ENCODE results near the gene KCNJ5. TPM values are rescaled to one million over a fixed set of nuclear protein-coding genes. Genes with fewer than 3 reads are reported as not detected.

Gene KCNJ5
- total RNA-seq, 8 experiments from 2014 or later: 0.15 to 3.6 (median 1.2) TPM; not detected in 1

- H3K4me3 ChIP-seq: no peak overlapping the region
- H3K4me1 ChIP-seq (replicated peaks in 1 of 2): peaks cover 39 to 40% of the 10 kb centered on the region in 2 donors
- WGBS, 10 experiments: 17 to 81% (median 43%) methylated on average over 1 to 6 of the region's 29 CpGs; no CpG with 5 or more reads in 6 of the 10 experiments
- in situ Hi-C loops (cut with MboI; ENCODE audit: low pct_unique_long_range_greater_than_20kb in 2 of 9, low sequenced_read_pairs in 9 of 9, unreplicated experiment in 9 of 9): no loop called here
- peak in 3 of 8 experiments; percentile 30 to 48 (median 30) for ATAC-seq (replicated peaks in 6 of 8)
- peak overlapping the region in 1 of 2 donors; percentile 21 for H3K27ac ChIP-seq
Measured at GRCh38 chr11:128901653-128902514, 10.7 kb downstream of the KCNJ5 start.

GRCh38 chr11:128902515-128903066 lies 11.4 kb downstream of the KCNJ5 start:
- Histone ChIP-seq H3K4me3 (no peak overlapping the region), H3K4me1 (replicated peaks in 1 of 2) (peaks cover 39 to 40% of the 10 kb centered on the region in 2 donors), H3K27ac (no peak overlapping the region)
- WGBS, 10 experiments: 0 to 100% (median 60%) methylated on average over 1 to 6 of the region's 10 CpGs; no CpG with 5 or more reads in 3 of the 10 experiments
- no peak for ATAC-seq (replicated peaks in 6 of 8)
- in situ Hi-C loops (cut with MboI; ENCODE audit: low pct_unique_long_range_greater_than_20kb in 2 of 9, low sequenced_read_pairs in 9 of 9, unreplicated experiment in 9 of 9): no loop called here

GRCh38 chr11:128903248-128904061 lies 12.3 kb downstream of the KCNJ5 start:
- Histone ChIP-seq H3K4me3 (no peak overlapping the region), H3K27ac (no peak overlapping the region), H3K4me1 (replicated peaks in 1 of 2) (peaks cover 39 to 40% of the 10 kb centered on the region in 2 donors)
- 0 to 72% (median 33%) methylated on average over 1 to 11 of the region's 17 CpGs; no CpG with 5 or more reads in 4 of the 10 experiments for WGBS, 10 experiments
- peak in 5 of 8 experiments; percentile 13 to 32 (median 23) for ATAC-seq (replicated peaks in 6 of 8)
- in situ Hi-C loops (cut with MboI; ENCODE audit: low pct_unique_long_range_greater_than_20kb in 2 of 9, low sequenced_read_pairs in 9 of 9, unreplicated experiment in 9 of 9): no loop called here

GRCh38 chr11:128904303-128904655 lies 13.1 kb downstream of the KCNJ5 start:
- H3K4me1 ChIP-seq (replicated peaks in 1 of 2): peaks cover 44 to 47% of the 10 kb centered on the region in 2 donors
- WGBS, 10 experiments: 37 to 100% (median 93%) methylated on average over 1 to 13 of the region's 14 CpGs; no CpG with 5 or more reads in 4 of the 10 experiments
- H3K4me3 ChIP-seq: no peak overlapping the region
- ATAC-seq (replicated peaks in 6 of 8): no peak
- in situ Hi-C loops (cut with MboI; ENCODE audit: low pct_unique_long_range_greater_than_20kb in 2 of 9, low sequenced_read_pairs in 9 of 9, unreplicated experiment in 9 of 9): no loop called here
- H3K27ac ChIP-seq: no peak overlapping the region

GRCh38 chr11:128904656-128905344 lies 13.6 kb downstream of the KCNJ5 start:
- Histone ChIP-seq H3K27ac (peak overlapping the region; percentile 71 to 86), H3K4me1 (replicated peaks in 1 of 2) (peaks cover 47 to 50% of the 10 kb centered on the region in 2 donors), H3K4me3 (peak overlapping the region in 4 of 5 donors; percentile 19 to 42 (median 34))
- 0 to 60% (median 14%) methylated on average over 1 to 8 of the region's 25 CpGs; no CpG with 5 or more reads in 1 of the 10 experiments for WGBS, 10 experiments
- peak; percentile 64 to 80 (median 76) for ATAC-seq (replicated peaks in 6 of 8)
- in situ Hi-C loops (cut with MboI; ENCODE audit: low pct_unique_long_range_greater_than_20kb in 2 of 9, low sequenced_read_pairs in 9 of 9, unreplicated experiment in 9 of 9): no loop called here

GRCh38 chr11:128905345-128906184 lies 14.4 kb downstream of the KCNJ5 start:
- in situ Hi-C loops (cut with MboI; ENCODE audit: low pct_unique_long_range_greater_than_20kb in 2 of 9, low sequenced_read_pairs in 9 of 9, unreplicated experiment in 9 of 9): no loop called here
- WGBS, 10 experiments: 14 to 60% methylated on average over 1 to 5 of the region's 45 CpGs; no CpG with 5 or more reads in 8 of the 10 experiments
- H3K4me3 ChIP-seq: peak overlapping the region in 4 of 5 donors; percentile 19 to 42 (median 34)

GRCh38 chr11:128906185-128907050 lies 15.3 kb downstream of the KCNJ5 start:
- H3K4me3 ChIP-seq: peak overlapping the region in 1 of 5 donors; percentile 42
- H3K27ac ChIP-seq: no peak overlapping the region
- 48 to 100% (median 90%) methylated on average over 1 to 6 of the region's 8 CpGs; no CpG with 5 or more reads in 1 of the 10 experiments for WGBS, 10 experiments
- ATAC-seq (replicated peaks in 6 of 8): no peak
- peaks cover 55 to 57% of the 10 kb centered on the region in 2 donors for H3K4me1 ChIP-seq (replicated peaks in 1 of 2)
- in situ Hi-C loops (cut with MboI; ENCODE audit: low pct_unique_long_range_greater_than_20kb in 2 of 9, low sequenced_read_pairs in 9 of 9, unreplicated experiment in 9 of 9): no loop called here

More at GRCh38 chr11:128905345-128906184, 14.4 kb downstream of the KCNJ5 start:
- ATAC-seq (replicated peaks in 6 of 8): peak; percentile 49 to 76 (median 68)
- Histone ChIP-seq H3K4me1 (replicated peaks in 1 of 2) (peaks cover 55 to 57% of the 10 kb centered on the region in 2 donors), H3K27ac (peak overlapping the region; percentile 71 to 86)

- in situ Hi-C loops (cut with MboI; ENCODE audit: low pct_unique_long_range_greater_than_20kb in 2 of 9, low sequenced_read_pairs in 9 of 9, unreplicated experiment in 9 of 9): no loop called here
- ATAC-seq (replicated peaks in 6 of 8): no peak
- WGBS, 10 experiments: 75 to 100% (median 98%) methylated on average over 1 to 3 of the region's 4 CpGs
- Histone ChIP-seq H3K4me3 (no peak overlapping the region), H3K4me1 (replicated peaks in 1 of 2) (peaks cover 43 to 49% of the 10 kb centered on the region in 2 donors), H3K27ac (no peak overlapping the region)
Measured at GRCh38 chr11:128907585-128907984, 16.4 kb downstream of the KCNJ5 start.

- in situ Hi-C loops (cut with MboI; ENCODE audit: low pct_unique_long_range_greater_than_20kb in 2 of 9, low sequenced_read_pairs in 9 of 9, unreplicated experiment in 9 of 9): no loop called here
- peaks cover 39 to 44% of the 10 kb centered on the region in 2 donors for H3K4me1 ChIP-seq (replicated peaks in 1 of 2)
- ATAC-seq (replicated peaks in 6 of 8): peak in 2 of 8 experiments; percentile 19 to 59
- WGBS, 10 experiments: 4 to 98% (median 88%) methylated on average over 2 to 10 of the region's 12 CpGs; no CpG with 5 or more reads in 1 of the 10 experiments
- H3K4me3 ChIP-seq: no peak overlapping the region
- peak overlapping the region in 1 of 2 donors; percentile 40 for H3K27ac ChIP-seq
Measured at GRCh38 chr11:128908391-128909246, 17.5 kb downstream of the KCNJ5 start.

- in situ Hi-C loops (cut with MboI; ENCODE audit: low pct_unique_long_range_greater_than_20kb in 2 of 9, low sequenced_read_pairs in 9 of 9, unreplicated experiment in 9 of 9): no loop called here
- 67 to 96% (median 90%) methylated on average over 1 to 6 of the region's 8 CpGs; no CpG with 5 or more reads in 4 of the 10 experiments for WGBS, 10 experiments
- ATAC-seq (replicated peaks in 6 of 8): no peak
- H3K27ac ChIP-seq: peak overlapping the region in 1 of 2 donors; percentile 40
- H3K4me1 ChIP-seq (replicated peaks in 1 of 2): peaks cover 33 to 40% of the 10 kb centered on the region in 2 donors
- H3K4me3 ChIP-seq: no peak overlapping the region
Measured at GRCh38 chr11:128909438-128910125, 18.4 kb downstream of the KCNJ5 start.
